ENCODE measurements around the gene LRRN4CL. TPM values are rescaled to one million over a fixed set of nuclear protein-coding genes. Genes with fewer than 3 reads are reported as not detected.

LRRN4CL gene
- total and polyA plus RNA-seq, 9 of the 15 experiments (the other 6 are each of a cell fraction or from before 2014, with no cell fraction given), result 0.03 to 0.11 (median 0.05) TPM; not detected in 4

DNA sequence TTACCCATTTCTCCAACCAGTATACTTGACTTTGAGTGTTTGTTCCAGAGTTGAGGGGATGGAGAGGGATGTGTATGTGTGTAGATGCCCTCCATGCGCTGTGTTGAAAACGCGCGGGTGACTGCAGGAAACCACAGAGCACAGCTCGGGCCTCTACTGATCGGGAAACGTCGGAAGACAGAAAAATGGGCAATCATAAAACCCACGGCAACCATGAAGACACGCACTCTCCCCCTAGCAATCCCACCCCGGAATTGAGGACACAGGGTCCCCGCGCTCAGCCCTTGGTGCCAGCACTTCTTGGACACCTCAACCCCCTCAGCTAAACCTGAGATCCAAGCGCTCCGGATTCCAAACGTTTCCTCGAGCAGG is 18.1 kb downstream of the LRRN4CL start (continued):
- 0 out of 4 replicates have a peak, but pooled peaks of 1 of the 2 experiments have one; percentile 13 for TF ChIP-seq RAD21 (CRISPR knock-in tag; conservative IDR thresholded peaks at IDR 0.05 in 1 of 2, IDR thresholded peaks at IDR 0.05 in 1 of 2)
- TF ChIP-seq DACH1 (IDR thresholded peaks at IDR 0.05; ENCODE audit: partially characterized antibody), result no peak
- TF ChIP-seq, protein P1, sequence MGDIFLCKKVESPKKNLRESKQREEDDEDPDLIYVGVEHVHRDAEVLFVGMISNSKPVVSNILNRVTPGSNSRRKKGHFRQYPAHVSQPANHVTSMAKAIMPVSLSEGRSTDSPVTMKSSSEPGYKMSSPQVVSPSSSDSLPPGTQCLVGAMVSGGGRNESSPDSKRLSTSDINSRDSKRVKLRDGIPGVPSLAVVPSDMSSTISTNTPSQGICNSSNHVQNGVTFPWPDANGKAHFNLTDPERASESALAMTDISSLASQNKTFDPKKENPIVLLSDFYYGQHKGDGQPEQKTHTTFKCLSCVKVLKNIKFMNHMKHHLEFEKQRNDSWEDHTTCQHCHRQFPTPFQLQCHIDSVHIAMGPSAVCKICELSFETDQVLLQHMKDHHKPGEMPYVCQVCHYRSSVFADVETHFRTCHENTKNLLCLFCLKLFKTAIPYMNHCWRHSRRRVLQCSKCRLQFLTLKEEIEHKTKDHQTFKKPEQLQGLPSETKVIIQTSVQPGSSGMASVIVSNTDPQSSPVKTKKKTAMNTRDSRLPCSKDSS (IDR thresholded peaks at IDR 0.05; ENCODE audit: low read depth, partially characterized antibody), result no peak
- TF ChIP-seq, protein P2, sequence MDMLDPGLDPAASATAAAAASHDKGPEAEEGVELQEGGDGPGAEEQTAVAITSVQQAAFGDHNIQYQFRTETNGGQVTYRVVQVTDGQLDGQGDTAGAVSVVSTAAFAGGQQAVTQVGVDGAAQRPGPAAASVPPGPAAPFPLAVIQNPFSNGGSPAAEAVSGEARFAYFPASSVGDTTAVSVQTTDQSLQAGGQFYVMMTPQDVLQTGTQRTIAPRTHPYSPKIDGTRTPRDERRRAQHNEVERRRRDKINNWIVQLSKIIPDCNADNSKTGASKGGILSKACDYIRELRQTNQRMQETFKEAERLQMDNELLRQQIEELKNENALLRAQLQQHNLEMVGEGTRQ (CRISPR knock-in tag; IDR thresholded peaks at IDR 0.05), result no peak
- TF ChIP-seq, protein P3, sequence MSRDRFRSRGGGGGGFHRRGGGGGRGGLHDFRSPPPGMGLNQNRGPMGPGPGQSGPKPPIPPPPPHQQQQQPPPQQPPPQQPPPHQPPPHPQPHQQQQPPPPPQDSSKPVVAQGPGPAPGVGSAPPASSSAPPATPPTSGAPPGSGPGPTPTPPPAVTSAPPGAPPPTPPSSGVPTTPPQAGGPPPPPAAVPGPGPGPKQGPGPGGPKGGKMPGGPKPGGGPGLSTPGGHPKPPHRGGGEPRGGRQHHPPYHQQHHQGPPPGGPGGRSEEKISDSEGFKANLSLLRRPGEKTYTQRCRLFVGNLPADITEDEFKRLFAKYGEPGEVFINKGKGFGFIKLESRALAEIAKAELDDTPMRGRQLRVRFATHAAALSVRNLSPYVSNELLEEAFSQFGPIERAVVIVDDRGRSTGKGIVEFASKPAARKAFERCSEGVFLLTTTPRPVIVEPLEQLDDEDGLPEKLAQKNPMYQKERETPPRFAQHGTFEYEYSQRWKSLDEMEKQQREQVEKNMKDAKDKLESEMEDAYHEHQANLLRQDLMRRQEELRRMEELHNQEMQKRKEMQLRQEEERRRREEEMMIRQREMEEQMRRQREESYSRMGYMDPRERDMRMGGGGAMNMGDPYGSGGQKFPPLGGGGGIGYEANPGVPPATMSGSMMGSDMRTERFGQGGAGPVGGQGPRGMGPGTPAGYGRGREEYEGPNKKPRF (IDR thresholded peaks at IDR 0.05; ENCODE audit: low read depth, low read length), result no peak
- TF ChIP-seq, protein P4, sequence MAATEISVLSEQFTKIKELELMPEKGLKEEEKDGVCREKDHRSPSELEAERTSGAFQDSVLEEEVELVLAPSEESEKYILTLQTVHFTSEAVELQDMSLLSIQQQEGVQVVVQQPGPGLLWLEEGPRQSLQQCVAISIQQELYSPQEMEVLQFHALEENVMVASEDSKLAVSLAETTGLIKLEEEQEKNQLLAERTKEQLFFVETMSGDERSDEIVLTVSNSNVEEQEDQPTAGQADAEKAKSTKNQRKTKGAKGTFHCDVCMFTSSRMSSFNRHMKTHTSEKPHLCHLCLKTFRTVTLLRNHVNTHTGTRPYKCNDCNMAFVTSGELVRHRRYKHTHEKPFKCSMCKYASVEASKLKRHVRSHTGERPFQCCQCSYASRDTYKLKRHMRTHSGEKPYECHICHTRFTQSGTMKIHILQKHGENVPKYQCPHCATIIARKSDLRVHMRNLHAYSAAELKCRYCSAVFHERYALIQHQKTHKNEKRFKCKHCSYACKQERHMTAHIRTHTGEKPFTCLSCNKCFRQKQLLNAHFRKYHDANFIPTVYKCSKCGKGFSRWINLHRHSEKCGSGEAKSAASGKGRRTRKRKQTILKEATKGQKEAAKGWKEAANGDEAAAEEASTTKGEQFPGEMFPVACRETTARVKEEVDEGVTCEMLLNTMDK (IDR thresholded peaks at IDR 0.05; ENCODE audit: borderline replicate concordance, insufficient read depth, low read depth, low read length, poor library complexity, severe bottlenecking), result no peak
- TF ChIP-seq, protein P5, sequence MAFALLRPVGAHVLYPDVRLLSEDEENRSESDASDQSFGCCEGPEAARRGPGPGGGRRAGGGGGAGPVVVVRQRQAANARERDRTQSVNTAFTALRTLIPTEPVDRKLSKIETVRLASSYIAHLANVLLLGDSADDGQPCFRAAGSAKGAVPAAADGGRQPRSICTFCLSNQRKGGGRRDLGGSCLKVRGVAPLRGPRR (CRISPR knock-in tag; IDR thresholded peaks at IDR 0.05), result no peak
- no peak for TF ChIP-seq ERF (CRISPR knock-in tag; IDR thresholded peaks at IDR 0.05)
- TF ChIP-seq NR3C1 (CRISPR knock-in tag; IDR thresholded peaks at IDR 0.05), result no peak
- 0 out of 2 replicates have a peak, but pooled peaks have one; percentile 28 for TF ChIP-seq L3MBTL2 (IDR thresholded peaks at IDR 0.05)
- TF ChIP-seq, protein P6, sequence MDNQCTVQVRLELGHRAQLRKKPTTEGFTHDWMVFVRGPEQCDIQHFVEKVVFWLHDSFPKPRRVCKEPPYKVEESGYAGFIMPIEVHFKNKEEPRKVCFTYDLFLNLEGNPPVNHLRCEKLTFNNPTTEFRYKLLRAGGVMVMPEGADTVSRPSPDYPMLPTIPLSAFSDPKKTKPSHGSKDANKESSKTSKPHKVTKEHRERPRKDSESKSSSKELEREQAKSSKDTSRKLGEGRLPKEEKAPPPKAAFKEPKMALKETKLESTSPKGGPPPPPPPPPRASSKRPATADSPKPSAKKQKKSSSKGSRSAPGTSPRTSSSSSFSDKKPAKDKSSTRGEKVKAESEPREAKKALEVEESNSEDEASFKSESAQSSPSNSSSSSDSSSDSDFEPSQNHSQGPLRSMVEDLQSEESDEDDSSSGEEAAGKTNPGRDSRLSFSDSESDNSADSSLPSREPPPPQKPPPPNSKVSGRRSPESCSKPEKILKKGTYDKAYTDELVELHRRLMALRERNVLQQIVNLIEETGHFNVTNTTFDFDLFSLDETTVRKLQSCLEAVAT (IDR thresholded peaks at IDR 0.05), result peak in 1 of 2 experiments; percentile 75; a peak in 1 of 4 replicates
- TF ChIP-seq PCBP1 (IDR thresholded peaks at IDR 0.05; ENCODE audit: low read depth, low read length, poor library complexity, severe bottlenecking), result no peak
- peak; percentile 0 for TF ChIP-seq SAP30 (IDR thresholded peaks at IDR 0.05; ENCODE audit: borderline replicate concordance, insufficient read depth, low read depth, low read length, poor library complexity, severe bottlenecking)
- no peak for TF ChIP-seq RFX5 (IDR thresholded peaks at IDR 0.05; ENCODE audit: low read depth, low read length)
- TF ChIP-seq COPS2 (conservative IDR thresholded peaks at IDR 0.05), result no peak
- TF ChIP-seq ZNF282 (CRISPR knock-in tag; IDR thresholded peaks at IDR 0.05), result no peak
- TF ChIP-seq TRIM24 (IDR thresholded peaks at IDR 0.05), result no peak
- TF ChIP-seq SMAD3 (CRISPR knock-in tag; conservative IDR thresholded peaks at IDR 0.05), result no peak

Data from K562 (cell line).